SKM-1 treated with dmso at 0.1 percent for 144 hours (cell line): ENCODE results near the gene GHSR.

Experiments used
- DNase-seq: peaks from one replicate; lab custom pipeline; 2025; ENCODE audit not compliant: unreplicated experiment; lab: John Stamatoyannopoulos, UW

The GHSR gene, protein sequence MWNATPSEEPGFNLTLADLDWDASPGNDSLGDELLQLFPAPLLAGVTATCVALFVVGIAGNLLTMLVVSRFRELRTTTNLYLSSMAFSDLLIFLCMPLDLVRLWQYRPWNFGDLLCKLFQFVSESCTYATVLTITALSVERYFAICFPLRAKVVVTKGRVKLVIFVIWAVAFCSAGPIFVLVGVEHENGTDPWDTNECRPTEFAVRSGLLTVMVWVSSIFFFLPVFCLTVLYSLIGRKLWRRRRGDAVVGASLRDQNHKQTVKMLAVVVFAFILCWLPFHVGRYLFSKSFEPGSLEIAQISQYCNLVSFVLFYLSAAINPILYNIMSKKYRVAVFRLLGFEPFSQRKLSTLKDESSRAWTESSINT

DNA sequence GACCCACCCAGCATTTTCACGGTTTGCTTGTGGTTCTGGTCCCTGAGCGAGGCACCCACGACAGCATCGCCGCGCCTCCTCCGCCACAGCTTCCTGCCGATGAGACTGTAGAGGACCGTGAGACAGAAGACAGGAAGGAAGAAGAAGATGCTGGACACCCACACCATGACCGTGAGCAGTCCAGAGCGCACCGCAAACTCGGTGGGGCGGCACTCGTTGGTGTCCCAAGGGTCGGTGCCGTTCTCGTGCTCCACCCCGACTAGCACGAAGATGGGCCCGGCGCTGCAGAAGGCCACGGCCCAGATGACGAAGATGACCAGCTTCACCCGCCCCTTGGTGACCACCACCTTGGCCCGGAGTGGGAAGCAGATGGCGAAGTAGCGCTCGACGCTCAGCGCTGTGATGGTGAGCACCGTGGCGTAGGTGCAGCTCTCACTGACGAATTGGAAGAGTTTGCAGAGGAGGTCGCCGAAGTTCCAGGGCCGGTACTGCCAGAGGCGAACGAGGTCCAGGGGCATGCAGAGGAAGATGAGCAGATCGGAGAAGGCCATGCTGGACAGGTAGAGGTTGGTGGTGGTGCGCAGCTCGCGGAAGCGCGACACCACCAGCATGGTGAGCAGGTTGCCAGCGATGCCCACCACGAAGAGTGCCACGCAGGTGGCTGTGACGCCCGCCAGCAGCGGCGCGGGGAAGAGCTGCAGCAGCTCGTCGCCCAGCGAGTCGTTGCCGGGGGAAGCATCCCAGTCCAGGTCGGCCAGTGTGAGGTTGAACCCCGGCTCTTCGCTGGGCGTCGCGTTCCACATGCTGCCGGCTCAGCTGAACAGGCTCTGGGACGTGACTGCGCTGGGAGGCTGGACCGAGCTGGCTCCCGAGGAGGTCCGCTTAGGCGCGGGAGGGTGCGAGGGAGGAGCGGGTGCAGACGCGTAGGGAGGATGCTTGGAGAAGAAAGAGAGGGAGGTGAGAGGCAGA is at the start of gene GHSR:
TSS of gene GHSR (minus strand) at position 846 of the 969 bp plus-strand sequence. CDS start at position 803, 43 bp downstream.
- no peak for DNase-seq

DNA sequence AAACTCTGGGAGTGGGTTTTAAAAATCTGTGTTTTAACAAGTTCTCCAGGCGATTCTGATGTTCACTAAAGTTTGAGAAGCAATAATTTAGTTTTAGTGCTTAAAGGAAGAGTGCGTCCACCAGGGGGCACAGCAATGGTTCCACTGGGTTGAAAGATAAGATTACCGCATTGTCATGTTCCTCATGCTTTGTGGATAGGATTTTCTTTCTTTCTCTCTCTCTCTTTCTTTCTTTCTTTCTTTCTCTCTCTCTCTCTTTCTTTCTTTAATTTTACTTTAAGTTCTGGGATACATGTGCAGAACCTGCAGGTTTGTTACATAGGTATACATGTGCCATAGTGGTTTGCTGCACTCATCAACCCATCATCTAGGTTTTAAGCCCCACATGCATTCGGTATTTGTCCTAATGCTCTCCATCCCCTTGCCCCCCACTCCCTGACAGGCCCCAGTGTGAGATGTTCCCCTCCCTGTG is 42.0 kb upstream of the GHSR start:
- DNase-seq, result peak; percentile 74

DNA sequence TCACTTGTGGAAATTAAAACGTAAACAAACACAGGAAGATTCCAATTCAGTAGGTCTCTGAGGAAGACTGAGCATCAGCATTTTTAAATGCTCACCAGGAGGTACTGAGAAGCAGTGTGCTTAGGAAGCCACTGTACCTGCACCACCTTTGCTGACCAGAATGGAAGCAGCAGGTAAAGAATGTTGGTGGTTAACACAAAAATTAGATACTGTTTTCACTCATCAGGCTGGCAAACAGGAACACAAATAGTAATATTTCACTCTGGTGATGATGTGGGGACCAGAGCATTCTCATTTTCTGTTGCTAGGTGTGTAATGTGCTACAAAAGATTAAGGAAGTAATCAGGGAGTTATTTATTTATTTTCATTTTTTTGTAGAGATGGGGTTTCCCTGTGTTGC is 29.9 kb upstream of the GHSR start:
- DNase-seq, result no peak

DNA sequence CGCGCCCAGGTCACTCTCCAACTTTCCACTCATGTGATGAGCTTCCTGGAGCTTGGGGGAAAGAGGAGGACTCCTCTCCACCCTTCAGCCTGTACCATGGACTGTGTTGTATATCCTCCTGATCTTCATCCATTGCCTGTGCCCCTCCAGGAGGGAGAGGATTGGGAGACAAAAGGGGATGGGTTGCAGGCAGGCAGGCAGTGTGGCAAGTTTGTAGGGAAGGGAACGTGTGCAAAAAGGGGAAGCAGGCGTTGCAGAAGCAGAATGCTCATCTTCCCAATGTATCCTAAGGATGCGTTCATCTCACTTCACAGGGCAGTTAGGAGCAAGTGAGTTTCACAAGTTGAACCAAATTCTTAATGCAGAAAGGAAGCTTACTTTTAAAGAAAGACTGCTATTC is 28.1 kb upstream of the GHSR start:
- peak; percentile 29 for DNase-seq

DNA sequence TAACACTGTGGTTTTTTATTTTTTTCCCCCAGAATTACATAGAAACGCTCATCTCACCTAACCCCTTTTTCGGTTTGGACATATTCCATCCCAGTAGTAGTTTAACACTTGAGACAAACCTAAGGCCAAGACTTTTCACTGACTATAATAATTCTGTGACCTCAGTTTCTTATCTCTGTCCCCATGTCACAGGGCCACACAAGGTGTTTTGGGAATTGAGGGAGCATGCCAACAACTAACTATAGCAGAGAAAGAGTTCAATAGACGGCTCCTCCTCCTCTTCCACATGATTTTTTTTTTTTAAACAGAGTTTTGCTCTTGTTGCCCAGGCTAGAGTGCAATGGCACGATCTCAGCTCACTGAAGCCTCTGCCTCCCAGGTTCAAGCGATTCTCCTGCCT is 27.4 kb upstream of the GHSR start:
- DNase-seq, result no peak

DNA sequence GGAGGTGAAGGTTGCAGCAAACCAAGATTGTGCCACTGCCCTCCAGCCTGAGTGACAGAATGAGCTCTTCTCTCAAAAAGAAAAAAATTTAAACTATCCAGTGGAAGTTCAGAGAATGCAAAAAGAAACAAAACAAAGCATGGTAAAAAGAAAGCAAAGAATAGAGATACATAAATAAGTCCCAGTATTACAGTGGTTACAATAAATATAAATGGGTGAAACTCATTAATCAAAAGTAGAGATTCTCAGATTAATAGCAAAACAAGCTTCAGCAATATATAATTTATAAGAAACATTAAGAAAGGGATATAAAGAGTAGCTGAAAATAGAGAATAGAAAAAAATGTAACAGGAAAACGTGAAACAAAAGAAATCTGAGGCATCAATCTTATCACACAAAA is 23.6 kb upstream of the GHSR start:
- no peak for DNase-seq

DNA sequence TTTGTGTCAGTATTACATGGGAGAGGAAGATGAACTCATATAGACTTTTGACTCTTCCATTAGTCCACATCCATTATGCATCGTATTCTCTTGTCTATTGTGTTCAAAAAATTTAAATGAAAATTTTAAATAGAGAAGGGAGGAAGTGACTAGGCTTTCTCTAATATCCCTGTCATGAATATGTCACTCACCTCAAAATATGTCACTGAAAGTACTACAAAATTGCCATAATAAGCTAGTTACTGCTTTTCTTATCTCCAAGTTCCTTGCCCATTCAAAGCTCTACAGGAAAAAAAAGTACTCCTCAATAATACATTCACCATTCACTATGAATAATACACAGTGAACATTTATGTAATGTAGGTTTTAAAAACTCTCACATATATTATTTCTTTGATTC is 22.3 kb upstream of the GHSR start:
- DNase-seq, result no peak

DNA sequence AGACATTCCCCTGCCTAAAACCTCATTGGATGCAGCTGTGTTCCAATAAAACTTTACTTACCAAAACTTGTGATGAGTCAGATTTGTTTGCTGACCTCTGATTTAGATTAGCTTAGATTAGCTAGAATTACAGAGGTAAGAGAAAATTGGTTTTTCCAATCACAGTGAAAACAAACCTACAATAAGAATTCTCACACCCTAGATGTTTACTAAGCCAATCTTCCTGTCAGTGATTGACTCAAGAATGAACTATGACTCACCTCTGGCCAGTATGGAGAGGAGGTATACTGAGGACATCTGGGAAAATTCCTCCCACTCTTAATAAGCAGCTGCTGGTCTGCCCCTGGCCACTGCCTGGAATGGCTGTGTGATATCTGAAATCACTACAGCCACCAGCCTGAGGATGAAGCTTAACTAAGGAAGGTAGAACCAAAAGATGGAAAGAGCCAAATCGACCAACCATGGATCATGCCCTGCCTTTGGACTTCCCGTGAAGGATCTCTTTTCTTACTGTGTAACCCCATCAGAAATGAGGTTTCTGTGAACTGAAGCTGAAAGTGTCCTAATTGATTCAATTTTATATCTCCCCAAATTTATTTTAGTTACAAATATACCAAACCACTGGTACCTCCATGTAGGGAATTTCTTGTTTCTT is 19.0 kb upstream of the GHSR start:
- no peak for DNase-seq

DNA sequence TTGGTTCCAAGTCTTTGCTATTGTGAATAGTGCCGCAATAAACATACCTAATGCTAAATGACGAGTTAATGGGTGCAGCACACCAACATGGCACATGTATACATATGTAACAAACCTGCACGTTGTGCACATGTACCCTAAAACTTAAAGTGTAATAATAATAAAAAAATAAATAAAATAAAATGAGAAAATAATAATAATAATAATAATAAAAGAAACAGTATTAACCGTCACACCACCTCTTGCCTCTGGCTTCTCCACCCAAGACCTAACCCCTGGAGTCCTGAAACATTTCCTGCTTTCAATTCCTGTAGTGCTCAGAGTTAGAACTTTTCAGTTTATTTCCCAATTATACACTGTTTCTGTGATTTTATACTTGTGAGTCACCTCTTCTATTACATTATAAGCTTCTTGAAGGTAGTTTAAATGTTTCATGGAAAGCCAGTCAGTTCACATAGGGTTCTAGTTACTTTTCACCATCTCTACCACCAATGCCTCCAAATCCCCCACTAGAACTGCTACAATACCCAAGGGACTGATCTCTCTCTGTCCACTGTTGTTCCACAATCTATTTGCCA is 18.4 kb upstream of the GHSR start:
- no peak for DNase-seq

DNA sequence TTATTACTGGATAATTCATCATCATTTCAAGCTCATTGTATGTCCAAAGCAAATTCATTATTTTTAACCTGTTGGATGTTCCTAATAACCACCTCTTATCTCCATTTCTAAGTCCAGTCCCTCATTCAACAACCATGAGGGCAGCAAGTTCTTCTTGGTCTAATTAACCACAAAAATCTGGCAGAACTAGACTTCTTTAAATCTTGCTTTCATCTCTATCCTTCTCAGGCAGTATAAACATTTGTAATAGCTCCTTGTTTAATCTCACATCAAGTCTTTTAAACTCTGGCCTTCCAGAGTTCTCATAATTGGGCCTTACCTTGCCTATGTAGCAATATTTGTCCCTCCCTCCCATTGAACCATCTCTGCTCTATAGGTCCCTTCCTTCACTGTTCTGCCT is 17.0 kb upstream of the GHSR start:
- DNase-seq, result no peak

DNA sequence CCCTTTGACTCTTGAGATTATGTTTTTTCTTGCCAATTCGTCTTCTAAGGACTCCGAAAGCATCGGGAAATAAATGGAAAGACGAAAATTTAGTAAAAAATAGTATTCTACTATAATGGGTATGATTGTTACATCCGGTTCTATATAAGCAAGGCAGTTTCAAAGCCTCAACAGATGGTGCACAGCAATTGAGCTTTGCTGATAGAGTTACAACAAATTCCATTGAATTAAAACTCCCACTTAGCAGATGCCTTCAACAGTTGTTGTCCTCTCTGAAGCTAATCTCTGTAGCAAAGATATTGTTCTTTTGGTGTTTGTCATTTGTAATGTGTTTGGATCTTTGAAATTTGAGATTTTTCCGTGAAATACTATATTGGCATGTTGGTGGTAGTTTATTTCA is 16.1 kb upstream of the GHSR start:
- no peak for DNase-seq

DNA sequence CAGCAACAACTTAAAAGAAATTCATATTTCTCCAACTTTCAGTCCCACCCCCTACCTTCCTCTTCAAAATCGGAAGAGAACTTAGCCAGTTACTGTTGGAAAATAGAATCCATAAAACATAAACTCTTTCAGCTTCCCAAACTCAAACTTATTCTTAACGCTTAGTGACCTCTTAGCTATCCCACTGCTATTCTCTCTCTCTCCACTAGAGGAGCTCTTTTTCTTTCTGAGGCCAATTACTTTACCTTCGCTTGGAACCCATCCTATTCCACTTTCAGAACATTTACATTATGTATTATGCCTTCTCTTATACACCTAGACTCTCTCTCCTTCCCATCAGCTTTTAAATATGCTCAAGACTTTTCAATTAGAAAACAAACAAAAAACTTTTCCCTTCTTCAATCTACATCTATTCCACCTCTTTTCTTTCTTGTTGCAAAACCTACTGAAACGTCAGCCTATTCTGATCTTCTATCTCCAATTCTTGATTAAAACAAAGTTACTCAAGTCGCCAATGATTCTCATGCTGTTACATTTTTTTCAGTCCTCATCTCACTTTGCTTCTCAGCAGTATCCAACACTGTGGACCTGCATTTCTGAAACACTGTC is 13.4 kb upstream of the GHSR start:
- DNase-seq, result peak; percentile 69

DNA sequence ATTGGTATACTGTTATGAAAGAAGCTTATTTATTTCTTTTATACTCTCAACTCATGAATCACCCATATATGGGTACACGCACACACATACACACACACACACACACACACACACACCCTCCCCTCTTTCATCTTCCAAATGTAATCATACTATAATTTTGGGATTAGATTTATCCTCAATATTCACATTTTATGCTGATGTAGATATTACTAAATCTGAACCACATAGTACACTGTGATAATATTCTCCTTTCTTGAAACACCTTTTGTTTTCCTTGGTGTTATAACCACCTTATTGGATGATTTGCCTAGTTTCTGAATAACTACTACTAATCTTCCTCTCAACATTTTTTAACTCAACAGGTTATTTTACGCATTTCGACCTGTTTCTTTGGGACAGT is 8.1 kb upstream of the GHSR start:
- DNase-seq, result no peak

DNA sequence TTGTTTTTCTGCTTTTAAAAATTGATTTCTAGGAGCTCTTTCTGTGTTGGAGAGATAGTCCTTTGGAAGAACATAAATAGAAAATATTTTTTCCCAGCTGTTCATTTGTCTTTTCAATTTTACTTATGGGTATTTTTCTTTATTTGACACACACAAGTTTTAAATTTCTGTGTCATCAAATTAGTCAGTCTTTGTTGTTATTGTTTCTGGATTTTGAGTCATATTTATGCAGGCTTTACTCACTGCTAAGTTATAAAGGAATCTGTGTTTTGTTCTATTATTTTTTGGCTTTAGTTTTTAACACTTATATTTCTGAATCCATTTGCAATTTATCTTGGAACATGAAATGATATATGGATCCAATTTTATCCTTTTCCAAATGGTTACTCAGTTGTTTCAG is 5.9 kb upstream of the GHSR start:
- no peak for DNase-seq

DNA sequence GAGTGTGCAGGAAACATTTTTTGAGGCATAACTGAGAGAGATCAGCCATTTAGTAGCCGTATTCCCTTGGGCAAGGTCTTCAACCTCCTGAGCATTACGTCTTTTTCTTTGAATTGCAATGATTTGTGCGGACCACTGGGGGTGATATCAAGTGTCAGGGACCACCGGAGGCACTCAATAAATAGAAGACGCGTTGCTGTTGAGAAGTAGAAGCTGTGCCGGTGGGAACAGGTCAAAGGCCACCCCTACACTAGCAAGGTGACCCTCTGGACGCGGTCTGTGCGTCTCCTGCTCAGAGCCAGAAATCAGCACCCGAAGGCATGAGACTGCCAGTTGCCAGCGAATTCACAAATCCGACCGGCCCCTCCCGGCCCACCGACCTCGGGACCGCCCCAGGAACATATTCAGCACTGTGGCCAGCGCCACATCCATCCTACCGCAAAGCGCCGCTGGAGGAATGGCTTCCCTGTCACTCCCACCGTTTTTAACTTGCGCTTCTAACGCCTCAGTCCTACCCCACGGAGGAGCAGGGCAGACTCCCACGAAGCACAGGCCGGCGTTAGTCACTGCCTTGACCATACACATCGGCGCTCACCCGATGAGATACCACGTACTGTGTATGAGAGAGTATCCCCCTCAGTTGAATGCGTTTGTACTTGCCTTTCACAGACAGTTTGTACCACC is 1.4 kb upstream of the GHSR start:
- no peak for DNase-seq

DNA sequence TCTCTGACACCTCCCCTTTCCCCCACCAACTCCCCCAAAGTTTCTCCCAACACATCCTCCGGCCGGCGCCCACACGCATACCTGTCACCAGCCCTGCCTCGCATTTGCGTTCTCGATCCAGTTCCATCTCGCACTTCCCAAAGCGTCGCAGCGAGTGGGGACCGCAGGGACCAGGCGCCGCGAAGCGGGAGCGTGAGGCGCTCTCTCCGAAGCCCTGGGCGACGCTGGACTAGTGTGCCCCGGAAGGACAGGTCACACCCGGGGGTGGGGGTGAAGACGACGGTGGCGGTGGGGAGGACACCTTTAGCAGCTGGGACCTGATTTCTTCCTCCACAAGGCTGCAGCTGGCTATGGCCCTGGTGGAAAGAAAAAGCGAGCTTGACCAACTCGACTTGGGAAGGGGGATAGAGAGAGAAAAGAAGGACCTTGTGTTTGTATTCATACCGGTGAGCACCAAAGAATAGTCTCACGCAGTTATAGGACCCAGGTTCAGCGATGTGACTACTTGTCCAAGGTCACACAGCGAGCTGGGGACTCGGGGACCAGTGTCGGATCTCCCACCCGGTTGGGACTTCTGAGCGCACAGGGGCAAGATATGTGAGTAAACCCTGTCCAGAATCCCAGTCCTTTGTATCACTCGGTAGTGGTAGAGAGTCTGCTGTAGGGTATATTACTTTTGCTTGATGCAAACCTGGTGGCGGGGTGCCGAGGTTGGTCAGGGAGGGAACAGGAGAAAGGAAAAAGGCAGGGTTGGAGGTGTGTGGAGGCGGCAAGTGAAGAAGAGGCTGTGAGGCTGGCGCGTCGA is 607 bp upstream of the GHSR start:
- no peak for DNase-seq

DNA sequence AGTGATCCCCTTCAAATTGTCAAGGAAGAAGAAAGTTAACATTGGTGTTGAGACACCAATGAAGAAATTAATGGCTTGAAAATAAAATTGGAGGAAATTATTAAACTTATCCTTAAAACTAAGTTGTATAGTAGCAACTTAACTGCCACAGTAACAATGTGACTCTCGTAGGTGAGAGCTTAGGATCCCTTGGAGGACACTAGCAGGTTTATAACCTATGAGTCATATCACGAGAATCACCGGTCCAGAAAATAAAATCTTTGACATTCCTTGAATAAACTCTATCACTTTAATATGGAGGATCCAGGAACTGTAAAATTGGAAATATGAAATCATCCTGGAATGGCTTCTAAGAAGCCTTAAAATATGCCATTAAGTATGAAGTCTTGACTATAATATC is 2.1 kb downstream of the GHSR start:
- no peak for DNase-seq

DNA sequence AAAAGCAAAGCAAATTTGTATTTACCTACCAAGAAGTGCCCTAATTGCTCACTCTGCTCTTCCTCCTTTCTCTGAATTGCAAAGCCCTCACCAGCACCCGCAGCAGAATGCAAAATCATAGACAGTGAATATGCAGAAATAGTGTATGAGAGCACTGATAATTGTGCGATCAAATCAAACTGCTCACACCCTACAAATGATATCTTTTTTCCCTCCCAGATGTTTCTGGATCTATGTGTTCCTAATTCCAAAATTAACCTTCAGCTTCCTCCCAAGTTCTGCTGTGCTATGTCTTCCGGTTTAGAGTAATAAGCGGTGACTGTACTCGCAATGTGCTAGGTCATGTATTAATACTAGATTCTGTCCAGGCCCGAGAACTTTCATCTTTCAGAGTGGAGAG is 3.4 kb downstream of the GHSR start:
- DNase-seq, result no peak

DNA sequence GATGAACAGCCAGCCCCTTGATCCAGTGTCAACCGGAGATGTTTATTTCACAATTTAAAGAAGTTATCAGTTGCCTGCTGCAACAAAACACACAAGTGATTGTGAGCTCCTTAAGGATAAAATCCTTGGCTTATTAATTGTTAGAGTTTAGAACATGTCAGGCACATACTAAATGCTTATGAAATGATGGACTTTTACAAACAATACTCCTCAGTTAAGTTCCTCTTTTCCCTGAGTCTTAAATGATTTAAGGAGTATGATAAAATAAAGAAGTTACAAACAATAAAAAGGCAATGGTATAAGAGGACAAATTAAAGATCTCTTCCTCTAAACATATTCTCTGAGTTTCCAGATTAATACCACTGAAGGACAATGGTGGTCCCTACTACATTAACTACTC is 5.7 kb downstream of the GHSR start:
- no peak for DNase-seq
